ENCODE results near the gene USPL1. TPM values are rescaled to one million over a fixed set of nuclear protein-coding genes. Genes with fewer than 3 reads are reported as not detected.

The USPL1 gene
- polyA plus RNA-seq, 1 donor from 2014 or later, result 60.1 TPM

- Histone ChIP-seq H3K27ac (ENCODE audit: low read length) (no peak overlapping the region), H3K36me3 (ENCODE audit: insufficient read depth, low read length) (peaks cover 16% of the 10 kb centered on the region), H3K27me3 (ENCODE audit: insufficient read depth, low read depth, low read length) (no peaks in the 10 kb centered on the region)
Measured at GRCh38 chr13:30656178-30656577, 38.5 kb downstream of the USPL1 start.

GRCh38 chr13:30659980-30660379, 42.3 kb downstream of the USPL1 start:
- H3K27ac ChIP-seq (ENCODE audit: low read length), result no peak overlapping the region

More at GRCh38 chr13:30656178-30656577, 38.5 kb downstream of the USPL1 start:
- Histone ChIP-seq H4K20me1 (ENCODE audit: insufficient read depth) (no peaks in the 10 kb centered on the region), H3K4me3 (ENCODE audit: low read length) (no peak overlapping the region), H3K9me2 (ENCODE audit: insufficient read depth, low read length) (no peaks in the 10 kb centered on the region), H2AFZ (ENCODE audit: low read depth, low read length) (no peak overlapping the region), H3K4me2 (ENCODE audit: low read length) (no peak overlapping the region), H3K9me3 (ENCODE audit: low read length) (no peaks in the 10 kb centered on the region), H3K79me2 (replicated peaks; ENCODE audit: insufficient read depth, low read length) (no peaks in the 10 kb centered on the region), H3K9ac (ENCODE audit: low read length) (no peak overlapping the region), H3F3A (ENCODE audit: insufficient read depth, low read length, poor library complexity, severe bottlenecking) (no peaks in the 10 kb centered on the region)
- TF ChIP-seq REST (IDR thresholded peaks at IDR 0.05; ENCODE audit: borderline replicate concordance) (no peak), RAD21 (conservative IDR thresholded peaks at IDR 0.05) (no peak), MXI1 (conservative IDR thresholded peaks at IDR 0.05; ENCODE audit: poor library complexity, severe bottlenecking) (no peak)

More at GRCh38 chr13:30659980-30660379, 42.3 kb downstream of the USPL1 start:
- Histone ChIP-seq H3K79me2 (replicated peaks; ENCODE audit: insufficient read depth, low read length) (no peaks in the 10 kb centered on the region), H3K4me2 (ENCODE audit: low read length) (no peak overlapping the region), H3K9ac (ENCODE audit: low read length) (no peak overlapping the region), H3K9me2 (ENCODE audit: insufficient read depth, low read length) (no peaks in the 10 kb centered on the region), H2AFZ (ENCODE audit: low read depth, low read length) (no peak overlapping the region), H3K9me3 (ENCODE audit: low read length) (no peaks in the 10 kb centered on the region), H4K20me1 (ENCODE audit: insufficient read depth) (no peaks in the 10 kb centered on the region), H3F3A (ENCODE audit: insufficient read depth, low read length, poor library complexity, severe bottlenecking) (no peaks in the 10 kb centered on the region), H3K27me3 (ENCODE audit: insufficient read depth, low read depth, low read length) (no peaks in the 10 kb centered on the region), H3K36me3 (ENCODE audit: insufficient read depth, low read length) (peaks cover 16% of the 10 kb centered on the region), H3K4me3 (ENCODE audit: low read length) (no peak overlapping the region)
- no peak for TF ChIP-seq TAF1 (IDR thresholded peaks at IDR 0.05; ENCODE audit: low read depth)
- no peak for TF ChIP-seq SMC3 (conservative IDR thresholded peaks at IDR 0.05; ENCODE audit: poor library complexity)
- no peak for TF ChIP-seq EP300 (conservative IDR thresholded peaks at IDR 0.05; ENCODE audit: poor library complexity, severe bottlenecking)
- no peak for TF ChIP-seq MXI1 (conservative IDR thresholded peaks at IDR 0.05; ENCODE audit: poor library complexity, severe bottlenecking)
- no peak for TF ChIP-seq RAD21 (conservative IDR thresholded peaks at IDR 0.05)
- no peak for TF ChIP-seq POLR2AphosphoS5 (IDR thresholded peaks at IDR 0.05)
- TF ChIP-seq REST (IDR thresholded peaks at IDR 0.05; ENCODE audit: borderline replicate concordance), result no peak
- TF ChIP-seq CTCF (IDR thresholded peaks at IDR 0.05; ENCODE audit: poor library complexity, severe bottlenecking), result no peak

Measured in neural cell (in vitro differentiated cells).